Fibroblast of lung (primary cell): Measurements from ENCODE around the gene UBA3. TPM values are rescaled to one million over a fixed set of nuclear protein-coding genes. Genes with fewer than 3 reads are reported as not detected.

Source experiments
- DNase-seq, 2 donors: peaks; one replicate each; pipeline versions ENCODE4 v3.0.0 to v3.0.0-alpha.2; 2010; ENCODE audit warnings: low read depth in 2 of 2
- H2AFZ ChIP-seq: 2 replicates; pipeline ENCODE4 v1.5.1; 2012; ENCODE audit warnings: low read length, control low read depth, inconsistent platforms
- H3K27ac ChIP-seq: 2 replicates; pipeline ENCODE4 v1.5.1; 2011; ENCODE audit warnings: low read length, control low read depth; ENCODE audit not compliant: insufficient read depth
- H3K27me3 ChIP-seq: 2 replicates; pipeline ENCODE4 v1.5.1; 2011; ENCODE audit warnings: mild to moderate bottlenecking, low read length; ENCODE audit not compliant: control insufficient read depth, insufficient read depth
- H3K36me3 ChIP-seq: 2 replicates; pipeline ENCODE4 v1.5.1; 2011; ENCODE audit warnings: low read length; ENCODE audit not compliant: control insufficient read depth, insufficient read depth
- H3K4me1 ChIP-seq: 2 replicates; pipeline ENCODE4 v1.5.1; 2011; ENCODE audit warnings: low read length; ENCODE audit not compliant: control insufficient read depth, insufficient read depth; ENCODE audit errors: extremely low read depth
- H3K4me2 ChIP-seq: 2 replicates; pipeline ENCODE4 v1.5.1; 2011; ENCODE audit warnings: low read length, control low read depth; ENCODE audit not compliant: insufficient read depth; ENCODE audit errors: extremely low read depth
- H3K4me3 ChIP-seq, 4 experiments: fragments of 200-600 bp in 1 of 4; sonication (generic) in 1 of 4; replicated peaks in 1 of 4; 2 replicates each; pipeline ENCODE4 v1.5.1; 2011 to 2016; ENCODE audit warnings: low read length in 4 of 4, low read depth in 3 of 4, mild to moderate bottlenecking in 3 of 4, control low read depth in 2 of 4, inconsistent platforms in 1 of 4, mixed read lengths in 1 of 4; ENCODE audit not compliant: insufficient read depth in 1 of 4; ENCODE audit errors: control extremely low read depth in 1 of 4
- H3K79me2 ChIP-seq: 2 replicates; pipeline ENCODE4 v1.5.1; 2012; ENCODE audit warnings: mild to moderate bottlenecking, low read length, inconsistent platforms; ENCODE audit not compliant: control insufficient read depth, insufficient read depth
- H3K9ac ChIP-seq: 2 replicates; pipeline ENCODE4 v1.5.1; 2011; ENCODE audit warnings: mild to moderate bottlenecking, low read length, control low read depth; ENCODE audit not compliant: insufficient read depth
- H3K9me3 ChIP-seq: 2 replicates; pipeline ENCODE4 v1.5.1; 2012; ENCODE audit warnings: low read depth, low read length; ENCODE audit not compliant: control insufficient read depth, insufficient read depth
- H4K20me1 ChIP-seq: 2 replicates; pipeline ENCODE4 v1.5.1; 2011; ENCODE audit warnings: low read length; ENCODE audit not compliant: control insufficient read depth, insufficient read depth; ENCODE audit errors: extremely low read depth
- CTCF ChIP-seq, 2 donors: IDR thresholded peaks in 1 of 2; conservative IDR thresholded peaks in 1 of 2; 1 replicate in 1 of 2; 2 replicates in 1 of 2; pipeline ENCODE4 v1.5.1; 2011 to 2012; ENCODE audit warnings: low read length in 2 of 2, control low read depth in 1 of 2, inconsistent platforms in 1 of 2, low read depth in 1 of 2, mild to moderate bottlenecking in 1 of 2
- EZH2 ChIP-seq: IDR thresholded peaks from 2 replicates; pipeline ENCODE4 v1.5.1; 2012; ENCODE audit warnings: low read length, control low read depth, mild to moderate bottlenecking; ENCODE audit errors: missing control alignments
- polyA plus RNA-seq, 2 donors: library from polyadenylated mRNA; depleted of rRNA in 1 of 2; stranded (reverse) in 1 of 2; unstranded in 1 of 2; fragments of >200 nt; gene quantifications; 2 replicates each; pipeline ENCODE4 v1.2.1, GENCODE V29; 2011 to 2012; ENCODE audit warnings: missing spikeins in 1 of 2
- total RNA-seq: library from RNA; depleted of rRNA; stranded (reverse); fragments of >200 nt; gene quantifications from 2 replicates; pipeline ENCODE4 v1.2.1, GENCODE V29; 2014

UBA3 gene
- total and polyA plus RNA-seq, 2 donors (not counting 1 experiment from before 2014, with no cell fraction given): 93.3 to 95.4 TPM

- Histone ChIP-seq H3K79me2 (peaks cover 74% of the 10 kb centered on the region), H3K9me3 (no peaks in the 10 kb centered on the region), H4K20me1 (no peaks in the 10 kb centered on the region), H3K27ac (peak overlapping the region; percentile 19), H3K4me3 (peak overlapping the region in 1 of 4 experiments; percentile 1), H3K36me3 (no peaks in the 10 kb centered on the region), H3K27me3 (no peaks in the 10 kb centered on the region), H2AFZ (no peak overlapping the region), H3K4me1 (peaks cover 31% of the 10 kb centered on the region), H3K4me2 (peak overlapping the region; percentile 73), H3K9ac (no peak overlapping the region)
- TF ChIP-seq EZH2 (no peak), CTCF (conservative IDR thresholded peaks at IDR 0.05 in 1 of 2, IDR thresholded peaks at IDR 0.05 in 1 of 2; ENCODE audit: low read depth in 1 of 2, low read length in 2 of 2) (no peak)
- DNase-seq: peak; percentile 44 to 86
Measured at GRCh38 chr3:69094467-69095205, 14.5 kb upstream of the UBA3 start.

GRCh38 chr3:69092030-69092516 lies 11.9 kb upstream of the UBA3 start:
- no peak for TF ChIP-seq EZH2
- TF ChIP-seq CTCF (conservative IDR thresholded peaks at IDR 0.05 in 1 of 2, IDR thresholded peaks at IDR 0.05 in 1 of 2; ENCODE audit: low read depth in 1 of 2, low read length in 2 of 2): no peak
- peak in 1 of 2 donors; percentile 13 for DNase-seq
- H3K4me1 ChIP-seq: peaks cover 47% of the 10 kb centered on the region
- no peaks in the 10 kb centered on the region for H3K9me3 ChIP-seq
- no peak overlapping the region for H3K27ac ChIP-seq
- H3K27me3 ChIP-seq: no peaks in the 10 kb centered on the region
- H3K9ac ChIP-seq: no peak overlapping the region
- no peaks in the 10 kb centered on the region for H3K36me3 ChIP-seq
- H3K4me2 ChIP-seq: no peak overlapping the region
- H3K4me3 ChIP-seq: no peak overlapping the region
- H4K20me1 ChIP-seq: no peaks in the 10 kb centered on the region
- H3K79me2 ChIP-seq: peaks cover 87% of the 10 kb centered on the region
- H2AFZ ChIP-seq: no peak overlapping the region

DNA sequence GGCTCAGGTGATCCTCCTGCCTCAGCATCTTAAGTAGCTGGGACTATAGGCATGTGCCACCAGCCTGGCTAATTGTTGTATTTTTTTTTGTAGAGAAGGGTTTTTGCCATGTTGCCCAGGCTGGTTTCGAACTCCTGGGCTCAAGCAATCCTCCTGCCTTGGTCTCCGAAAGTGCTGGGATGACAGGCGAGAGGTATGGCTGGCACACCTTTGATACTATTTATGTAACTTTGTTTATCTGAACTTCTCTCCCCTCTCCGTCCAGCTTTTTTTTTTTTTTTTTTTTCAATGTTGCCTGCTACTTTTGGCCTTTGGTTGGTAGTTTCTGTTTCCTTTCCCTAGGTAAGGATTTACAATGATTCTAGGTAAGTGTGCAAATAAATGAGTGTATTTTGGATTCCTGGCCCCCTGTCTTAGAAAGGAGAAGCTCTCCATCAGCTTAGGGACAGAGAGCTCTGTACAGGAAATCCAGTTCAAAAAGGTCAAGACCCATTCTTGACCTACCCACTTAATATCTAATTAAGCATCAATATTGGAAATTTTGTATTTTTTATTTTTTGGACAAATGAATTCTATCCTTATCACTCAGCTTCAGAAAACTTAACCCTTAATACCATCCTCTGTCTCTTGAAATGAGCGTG lies 11.3 kb upstream of the UBA3 start:
- peaks cover 48% of the 10 kb centered on the region for H3K4me1 ChIP-seq
- no peak overlapping the region for H3K4me3 ChIP-seq
- H3K27ac ChIP-seq: no peak overlapping the region
- H3K36me3 ChIP-seq: no peaks in the 10 kb centered on the region
- peaks cover 86% of the 10 kb centered on the region for H3K79me2 ChIP-seq
- H3K27me3 ChIP-seq: no peaks in the 10 kb centered on the region
- H2AFZ ChIP-seq: no peak overlapping the region
- H4K20me1 ChIP-seq: no peaks in the 10 kb centered on the region
- no peaks in the 10 kb centered on the region for H3K9me3 ChIP-seq
- no peak for DNase-seq
- TF ChIP-seq CTCF (conservative IDR thresholded peaks at IDR 0.05 in 1 of 2, IDR thresholded peaks at IDR 0.05 in 1 of 2; ENCODE audit: low read depth in 1 of 2, low read length in 2 of 2) (no peak), EZH2 (no peak)
- H3K9ac ChIP-seq: no peak overlapping the region
- no peak overlapping the region for H3K4me2 ChIP-seq
